SJSA1 (cell line): ENCODE measurements around the gene LMNTD2. TPM values are rescaled to one million over a fixed set of nuclear protein-coding genes. Genes with fewer than 3 reads are reported as not detected.

ENCODE experiments used
- DNase-seq, 2 experiments: peaks; one replicate each; pipeline ENCODE4 v3.0.0-alpha.2; 2015 to 2020; ENCODE audit warnings: low spot score in 2 of 2, low read depth in 1 of 2
- H3K27ac ChIP-seq: fragments of 250-450 bp; sonication (Bioruptor Pico); 2 replicates; pipeline ENCODE4 v1.5.1; 2020; ENCODE audit warnings: mild to moderate bottlenecking, moderate library complexity
- H3K27me3 ChIP-seq: fragments of 250-450 bp; sonication (Bioruptor Pico); replicated peaks from 2 replicates; pipeline ENCODE4 v1.5.1; 2020; ENCODE audit warnings: mild to moderate bottlenecking, moderate library complexity
- H3K36me3 ChIP-seq: fragments of 250-450 bp; sonication (Bioruptor Pico); 2 replicates; pipeline ENCODE4 v1.5.1; 2020; ENCODE audit warnings: mild to moderate bottlenecking
- H3K4me1 ChIP-seq: fragments of 250-450 bp; sonication (Bioruptor Pico); replicated peaks from 2 replicates; pipeline ENCODE4 v1.6.1; 2021; ENCODE audit warnings: mild to moderate bottlenecking
- H3K4me3 ChIP-seq: fragments of 250-450 bp; sonication (Bioruptor Pico); 2 replicates; pipeline ENCODE4 v1.5.1; 2020; ENCODE audit warnings: mild to moderate bottlenecking
- H3K9me3 ChIP-seq: fragments of 250-450 bp; sonication (Bioruptor Pico); replicated peaks from 2 replicates; pipeline ENCODE4 v1.5.1; 2020; ENCODE audit warnings: mild to moderate bottlenecking
- total RNA-seq: library from RNA; depleted of rRNA; stranded (reverse); fragments of >200 nt; shearing (Covaris generic); gene quantifications from 2 replicates; pipeline ENCODE4 v1.2.3, GENCODE V29; 2014

Gene LMNTD2
- total RNA-seq, 1 experiment from 2014 or later: 0.18 TPM

DNA sequence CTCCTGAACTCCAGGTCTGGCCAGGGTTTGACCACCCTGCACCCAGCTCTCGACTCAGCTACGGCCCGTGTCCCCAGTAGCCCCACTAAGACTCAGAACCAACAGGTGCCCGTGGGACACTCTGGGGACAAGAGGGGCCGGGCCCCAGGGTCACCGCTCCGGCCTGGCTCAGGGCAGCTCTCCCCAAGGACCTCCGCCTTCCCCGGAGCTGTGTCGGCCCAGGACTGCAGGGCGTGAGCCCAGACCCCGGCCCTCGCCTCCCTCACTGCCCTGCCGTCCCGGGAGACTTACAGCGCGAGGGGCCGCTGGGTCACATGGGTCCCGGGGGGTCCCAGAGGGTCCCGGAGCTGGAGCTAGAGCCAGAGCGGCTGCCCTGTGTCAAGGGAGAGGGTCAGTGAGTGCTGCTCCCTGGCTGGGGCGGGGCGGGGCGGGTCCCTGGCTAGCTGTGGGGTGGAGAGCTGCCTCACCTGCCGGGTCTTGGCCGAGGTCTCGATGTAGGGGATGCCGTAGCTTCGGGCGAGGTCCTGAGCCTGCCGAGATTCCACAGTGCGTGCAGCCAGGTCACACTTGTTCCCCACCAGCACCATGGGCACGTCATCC, 27.5 kb downstream of the LMNTD2 start:
- H3K36me3 ChIP-seq: peaks cover 19% of the 10 kb centered on the region
- DNase-seq: no peak

GRCh38 chr11:532527-532985, 28.0 kb downstream of the LMNTD2 start:
- Histone ChIP-seq H3K4me1 (peaks cover 15% of the 10 kb centered on the region), H3K27me3 (no peaks in the 10 kb centered on the region), H3K36me3 (peaks cover 19% of the 10 kb centered on the region), H3K4me3 (no peak overlapping the region), H3K9me3 (no peaks in the 10 kb centered on the region; the same call in 1 of the 2 replicates), H3K27ac (no peak overlapping the region)
- no peak for DNase-seq

More for the DNA sequence above, 27.5 kb downstream of the LMNTD2 start:
- H3K9me3 ChIP-seq: no peaks in the 10 kb centered on the region; the same call in 1 of the 2 replicates
- H3K27me3 ChIP-seq: no peaks in the 10 kb centered on the region
- peaks cover 16% of the 10 kb centered on the region for H3K4me1 ChIP-seq
- H3K4me3 ChIP-seq: no peak overlapping the region
- H3K27ac ChIP-seq: no peak overlapping the region

- no peaks in the 10 kb centered on the region; the same call in 1 of the 2 replicates for H3K9me3 ChIP-seq
- peaks cover 19% of the 10 kb centered on the region for H3K36me3 ChIP-seq
- H3K27ac ChIP-seq: no peak overlapping the region
- H3K27me3 ChIP-seq: no peaks in the 10 kb centered on the region
- DNase-seq: no peak
- no peak overlapping the region for H3K4me3 ChIP-seq
- peaks cover 10% of the 10 kb centered on the region for H3K4me1 ChIP-seq
These were observed 28.5 kb downstream of the LMNTD2 start for GRCh38 chr11:531919-532526.

- H3K27ac ChIP-seq: no peak overlapping the region
- peaks cover 19% of the 10 kb centered on the region for H3K36me3 ChIP-seq
- H3K27me3 ChIP-seq: no peaks in the 10 kb centered on the region
- no peak overlapping the region for H3K4me3 ChIP-seq
- H3K4me1 ChIP-seq: peaks cover 9% of the 10 kb centered on the region
- DNase-seq: no peak
- H3K9me3 ChIP-seq: no peaks in the 10 kb centered on the region
These were observed 29.3 kb downstream of the LMNTD2 start for GRCh38 chr11:530960-531831.

DNA sequence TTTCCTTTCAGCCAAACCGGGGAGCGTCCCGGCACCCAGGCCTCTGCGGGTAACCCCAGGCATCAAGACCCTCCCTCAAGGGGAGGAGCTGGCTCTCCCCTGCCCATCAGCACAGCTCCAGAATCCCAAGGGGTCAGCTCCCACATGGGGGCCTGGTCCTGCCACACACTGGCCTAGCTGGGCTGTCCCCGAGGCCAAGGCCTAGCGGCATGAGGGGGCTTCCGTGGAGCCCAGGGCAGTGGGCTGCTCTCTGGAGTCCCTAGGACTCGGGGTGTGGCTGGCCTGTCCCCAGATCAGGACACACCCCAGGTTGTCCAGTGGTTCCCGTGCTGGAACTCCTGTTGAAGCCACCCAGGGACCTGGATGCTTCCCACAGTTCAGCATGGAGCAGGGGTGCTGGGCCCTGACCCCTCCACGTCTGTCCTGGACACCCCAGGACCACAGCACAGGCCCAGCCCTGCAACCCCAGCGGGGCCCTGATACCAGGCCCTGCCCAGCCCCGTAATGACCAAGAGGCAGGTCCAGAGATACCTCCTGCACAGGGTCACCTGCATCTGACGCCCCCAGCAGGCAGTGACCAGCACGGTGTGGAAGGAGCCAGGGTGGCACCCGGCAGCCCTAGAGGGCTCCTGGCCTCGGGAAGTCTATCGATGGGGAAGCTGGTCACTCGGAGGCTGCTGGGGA, 30.7 kb downstream of the LMNTD2 start:
- H3K4me3 ChIP-seq: no peak overlapping the region
- no peaks in the 10 kb centered on the region for H3K27me3 ChIP-seq
- H3K9me3 ChIP-seq: no peaks in the 10 kb centered on the region
- peaks cover 19% of the 10 kb centered on the region for H3K36me3 ChIP-seq
- no peak overlapping the region for H3K27ac ChIP-seq
- DNase-seq: no peak
- peaks cover 5% of the 10 kb centered on the region for H3K4me1 ChIP-seq

DNA sequence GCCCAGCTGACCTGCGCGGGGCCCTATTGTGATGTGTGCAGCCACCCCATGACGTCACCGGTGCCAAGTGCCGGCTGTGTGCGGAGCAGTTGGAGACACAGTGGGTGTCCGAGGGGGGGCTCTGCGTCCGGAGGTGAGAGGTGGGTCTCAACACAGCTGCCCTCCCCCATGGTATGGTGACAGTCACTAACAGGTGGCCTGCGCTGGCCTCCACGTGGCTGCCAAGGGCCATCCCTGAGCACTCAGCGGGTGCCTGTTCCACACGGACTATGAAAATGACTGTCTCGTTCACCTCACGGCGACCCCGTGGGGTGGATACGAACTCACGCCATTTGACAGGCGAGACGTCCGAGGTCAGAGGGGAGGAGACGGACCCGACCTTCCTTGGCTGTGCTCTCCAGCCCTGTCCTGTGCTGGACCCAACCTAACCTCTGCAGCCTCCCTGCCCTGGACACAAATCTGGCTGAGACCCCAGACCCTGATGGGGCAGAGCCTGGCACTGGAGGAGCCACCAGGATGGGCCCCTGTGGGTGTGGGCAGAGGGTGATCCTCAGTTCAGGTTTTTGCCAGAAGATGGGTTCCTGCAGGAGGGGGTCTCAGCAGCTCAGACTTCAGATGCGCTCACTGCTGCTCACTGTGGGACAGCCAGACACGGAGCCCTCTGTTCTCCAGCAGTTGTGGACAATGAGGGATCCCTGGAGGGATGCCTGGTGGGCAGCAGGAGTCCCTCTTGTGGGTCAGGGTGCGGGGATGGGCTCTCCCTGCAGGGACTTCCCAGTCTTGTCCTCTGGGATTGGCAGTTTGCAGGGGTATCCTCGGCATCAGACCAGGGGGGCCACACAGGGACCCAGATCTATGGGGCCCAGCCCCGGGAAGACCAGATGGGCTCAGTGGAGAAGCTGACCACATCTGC, 31.5 kb downstream of the LMNTD2 start:
- DNase-seq: no peak
- Histone ChIP-seq H3K9me3 (no peaks in the 10 kb centered on the region), H3K27ac (no peak overlapping the region)

DNA sequence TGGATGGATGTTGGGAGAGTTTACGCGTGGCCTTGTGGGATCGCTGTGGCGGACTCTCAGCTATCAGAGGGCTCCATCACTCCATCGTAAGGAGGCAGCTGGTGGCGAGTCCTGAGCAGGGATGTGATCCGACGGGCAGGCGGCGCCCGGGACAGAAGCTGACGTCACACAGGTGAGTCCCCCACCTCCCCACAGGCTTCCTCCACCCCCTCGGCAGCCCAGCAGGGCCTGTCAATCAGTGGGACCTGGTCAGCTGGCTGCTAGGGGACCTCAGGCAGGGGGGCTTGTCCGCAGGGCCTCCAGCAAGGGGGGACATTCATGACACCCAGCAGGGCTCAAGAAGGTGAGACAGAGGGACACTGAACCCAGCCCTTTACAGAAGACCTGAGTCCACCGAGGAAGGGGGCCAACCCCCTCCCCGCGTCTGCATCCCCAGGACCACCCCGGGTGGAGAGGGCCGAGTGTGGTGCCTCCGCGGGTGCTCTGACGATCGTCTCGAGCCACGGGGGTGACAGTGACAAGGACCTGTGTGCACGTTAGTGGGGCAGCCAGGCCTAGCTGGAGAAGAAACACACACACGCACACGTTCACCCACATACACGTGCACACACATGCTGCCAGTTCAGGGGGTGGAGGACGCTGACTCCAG, 32.2 kb downstream of the LMNTD2 start:
- no peak for DNase-seq

More for the DNA sequence above, 31.5 kb downstream of the LMNTD2 start:
- Histone ChIP-seq H3K4me1 (no peaks in the 10 kb centered on the region; the same call in 1 of the 2 replicates), H3K36me3 (peaks cover 16% of the 10 kb centered on the region), H3K4me3 (no peak overlapping the region), H3K27me3 (no peaks in the 10 kb centered on the region)

GRCh38 chr11:526192-526591, 34.3 kb downstream of the LMNTD2 start:
- DNase-seq: no peak
- Histone ChIP-seq H3K4me3 (no peak overlapping the region), H3K27ac (no peak overlapping the region), H3K9me3 (no peaks in the 10 kb centered on the region), H3K36me3 (no peaks in the 10 kb centered on the region), H3K27me3 (no peaks in the 10 kb centered on the region), H3K4me1 (no peaks in the 10 kb centered on the region)

More for the DNA sequence above, 32.2 kb downstream of the LMNTD2 start:
- H3K27me3 ChIP-seq: no peaks in the 10 kb centered on the region
- H3K4me3 ChIP-seq: no peak overlapping the region
- H3K9me3 ChIP-seq: no peaks in the 10 kb centered on the region
- no peak overlapping the region for H3K27ac ChIP-seq
- H3K4me1 ChIP-seq: no peaks in the 10 kb centered on the region
- H3K36me3 ChIP-seq: peaks cover 11% of the 10 kb centered on the region

- H3K4me3 ChIP-seq: no peak overlapping the region
- H3K4me1 ChIP-seq: no peaks in the 10 kb centered on the region
- H3K36me3 ChIP-seq: no peaks in the 10 kb centered on the region
- H3K27ac ChIP-seq: no peak overlapping the region
- H3K27me3 ChIP-seq: no peaks in the 10 kb centered on the region
- DNase-seq: no peak
- no peaks in the 10 kb centered on the region for H3K9me3 ChIP-seq
These were observed 39.3 kb downstream of the LMNTD2 start for GRCh38 chr11:521177-521688.

DNA sequence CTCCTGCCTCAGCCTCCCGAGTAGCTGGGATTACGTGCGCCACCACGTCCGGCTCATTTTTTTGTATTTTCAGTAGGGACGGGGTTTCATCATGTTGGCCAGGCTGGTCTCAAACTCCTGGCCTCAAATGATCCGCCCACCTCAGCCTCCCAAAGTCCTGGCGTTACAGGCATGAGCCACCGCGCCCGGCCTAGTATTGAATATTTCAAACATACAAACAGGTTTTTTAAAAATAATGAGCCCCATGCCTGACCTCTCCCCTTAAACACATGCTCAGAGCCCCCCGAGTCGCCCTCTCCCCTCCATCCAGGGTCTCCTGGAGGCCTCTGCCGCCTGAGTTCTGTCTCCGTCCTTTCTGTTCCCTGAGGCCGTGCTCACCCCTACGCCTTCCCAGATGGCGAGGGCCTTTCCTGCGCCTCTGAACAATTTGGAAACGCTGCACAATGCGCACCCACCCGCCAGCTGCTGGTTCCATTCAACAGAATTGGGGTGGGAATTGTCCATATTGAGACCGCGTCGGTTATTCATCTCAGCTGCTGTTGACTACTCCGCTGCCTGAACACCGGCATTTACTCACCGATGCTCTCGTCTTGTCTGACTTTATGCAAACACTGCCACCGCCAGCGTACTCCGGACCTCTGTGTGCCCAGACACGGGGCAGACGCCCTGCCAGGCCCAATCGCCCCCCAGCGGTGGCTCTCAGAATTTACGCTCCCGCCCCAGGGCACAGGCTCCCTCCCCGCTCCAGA, 39.9 kb downstream of the LMNTD2 start:
- no peak for DNase-seq
- H3K27ac ChIP-seq: no peak overlapping the region

DNA sequence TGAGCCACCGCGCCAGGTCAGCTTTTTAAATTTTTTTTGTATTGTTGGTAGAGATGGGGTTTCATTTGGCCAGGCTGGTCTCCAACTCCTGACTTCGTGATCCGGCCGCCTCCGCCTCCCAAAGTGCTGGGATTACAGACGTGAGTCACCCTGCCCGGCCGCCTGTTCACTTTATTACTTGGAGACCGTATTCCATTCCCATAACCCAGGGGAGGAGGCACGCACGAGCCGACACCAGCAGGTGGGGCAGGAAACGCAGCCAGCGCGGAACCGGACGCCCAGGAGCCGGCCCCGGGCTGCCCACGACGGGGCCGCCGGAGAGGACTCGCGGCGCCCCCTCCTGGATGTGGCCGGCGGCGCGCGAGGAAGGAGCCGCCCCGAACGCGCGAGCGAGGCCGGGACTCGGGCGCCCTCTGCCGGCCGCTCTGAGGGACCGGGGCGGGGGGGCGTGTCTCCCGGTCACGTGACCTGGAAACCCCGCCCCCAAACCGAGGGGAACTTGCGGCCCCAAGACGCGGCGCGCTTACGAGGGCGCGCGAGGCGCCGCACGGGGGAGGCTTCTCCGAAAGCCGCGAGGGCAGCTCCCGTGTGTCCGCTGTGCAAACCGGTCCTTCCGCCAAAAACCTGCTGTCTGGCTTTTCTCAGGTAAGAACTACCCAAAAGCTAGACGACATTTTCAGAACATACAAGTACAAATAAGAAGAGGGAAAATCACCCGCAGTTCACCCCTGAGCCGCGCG, 41.9 kb downstream of the LMNTD2 start:
- no peak overlapping the region; the same call in 1 of the 2 replicates for H3K27ac ChIP-seq
- no peaks in the 10 kb centered on the region for H3K9me3 ChIP-seq
- no peaks in the 10 kb centered on the region for H3K27me3 ChIP-seq
- H3K4me1 ChIP-seq: no peaks in the 10 kb centered on the region
- H3K36me3 ChIP-seq: no peaks in the 10 kb centered on the region
- peak; percentile 89 to 95 for DNase-seq
- no peak overlapping the region for H3K4me3 ChIP-seq

More for the DNA sequence above, 39.9 kb downstream of the LMNTD2 start:
- Histone ChIP-seq H3K4me3 (no peak overlapping the region), H3K27me3 (no peaks in the 10 kb centered on the region), H3K36me3 (no peaks in the 10 kb centered on the region), H3K4me1 (no peaks in the 10 kb centered on the region), H3K9me3 (no peaks in the 10 kb centered on the region)
